H1 (cell line): Measurements from ENCODE around the gene NUDCD2. TPM values are rescaled to one million over a fixed set of nuclear protein-coding genes. Genes with fewer than 3 reads are reported as not detected.

Experiments used
- CTCF ChIA-PET: fragments of 300-600 bp; sonication (Branson Sonifier 250); formaldehyde crosslinking; loops from one replicate; lab custom pipeline; 2021; ENCODE audit not compliant: partially characterized antibody; lab: Charles Lee
- POLR2A ChIA-PET: fragments of 300-600 bp; sonication (Branson Sonifier 250); formaldehyde crosslinking; loops from one replicate; lab custom pipeline; 2021; ENCODE audit warnings: inconsistent platforms; ENCODE audit not compliant: partially characterized antibody; lab: Charles Lee
- DNase-seq, 2 experiments: peaks; one replicate each; pipeline versions ENCODE4 v3.0.0 to v3.0.0-alpha.2; 2010 to 2022; ENCODE audit warnings: low spot score in 2 of 2, low read depth in 1 of 2, mixed read lengths in 1 of 2
- FAIRE-seq: peaks from 2 replicates; lab custom pipeline; 2011; peaks lifted over from hg19 to GRCh38; lab: Jason Lieb, UNC
- H2AFZ ChIP-seq: 2 replicates; pipeline ENCODE4 v1.8.1; 2012; ENCODE audit warnings: low read length, inconsistent platforms
- H2AK5ac ChIP-seq: 2 replicates; pipeline ENCODE4 v1.6.1; 2013; ENCODE audit warnings: low read depth, low read length
- H2BK120ac ChIP-seq: replicated peaks from 2 replicates; pipeline ENCODE3; 2013; ENCODE audit warnings: low read depth, low read length, inconsistent platforms
- H2BK12ac ChIP-seq: 2 replicates; pipeline ENCODE4 v1.6.1; 2013; ENCODE audit warnings: low read depth, low read length
- H2BK15ac ChIP-seq: 2 replicates; pipeline ENCODE4 v1.6.1; 2013; ENCODE audit warnings: low read length
- H2BK20ac ChIP-seq: 2 replicates; pipeline ENCODE4 v1.6.1; 2013; ENCODE audit warnings: low read length
- H2BK5ac ChIP-seq: 2 replicates; pipeline ENCODE4 v1.6.1; 2013; ENCODE audit warnings: low read depth, low read length
- H3K14ac ChIP-seq: 2 replicates; pipeline ENCODE4 v1.6.1; 2013; ENCODE audit warnings: inconsistent platforms; ENCODE audit not compliant: insufficient read length
- H3K18ac ChIP-seq: 2 replicates; pipeline ENCODE4 v1.6.1; 2013; ENCODE audit warnings: low read length; ENCODE audit errors: extremely low read depth
- H3K23ac ChIP-seq: 2 replicates; pipeline ENCODE4 v1.6.1; 2013; ENCODE audit warnings: inconsistent platforms; ENCODE audit not compliant: insufficient read length
- H3K23me2 ChIP-seq: 2 replicates; pipeline ENCODE4 v1.6.1; 2013; ENCODE audit warnings: low read depth, low read length
- H3K27ac ChIP-seq: 2 replicates; pipeline ENCODE4 v1.6.1; 2011; ENCODE audit warnings: low read depth, low read length, inconsistent platforms
- H3K27me3 ChIP-seq, 4 experiments: replicated peaks in 1 of 4; 1 replicate in 1 of 4; 2 replicates in 3 of 4; pipeline versions ENCODE4 v1.6.1 to v1.8.1; 2011 to 2013; ENCODE audit warnings: low read length in 3 of 4, mild to moderate bottlenecking in 3 of 4, inconsistent platforms in 2 of 4, mixed read lengths in 2 of 4, moderate library complexity in 1 of 4; ENCODE audit not compliant: control insufficient read depth in 3 of 4, insufficient read depth in 3 of 4; ENCODE audit errors: extremely low read depth in 1 of 4
- H3K36me3 ChIP-seq, 4 experiments: 2 replicates each; pipeline versions ENCODE4 v1.6.1 to v1.8.1; 2011 to 2013; ENCODE audit warnings: mild to moderate bottlenecking in 4 of 4, low read length in 3 of 4, moderate library complexity in 2 of 4, control low read depth in 1 of 4, inconsistent platforms in 1 of 4; ENCODE audit not compliant: insufficient read depth in 4 of 4, control insufficient read depth in 2 of 4
- H3K4ac ChIP-seq: replicated peaks from 2 replicates; pipeline ENCODE3; 2013; ENCODE audit warnings: low read length, low read depth, mixed read lengths, inconsistent platforms; ENCODE audit not compliant: insufficient read length
- H3K4me1 ChIP-seq, 4 experiments: replicated peaks in 1 of 4; 1 replicate in 1 of 4; 2 replicates in 3 of 4; pipeline versions ENCODE4 v1.6.1 to v1.8.1; 2011 to 2013; ENCODE audit warnings: low read length in 3 of 4, inconsistent platforms in 2 of 4, mixed read lengths in 1 of 4; ENCODE audit not compliant: insufficient read depth in 4 of 4, control insufficient read depth in 3 of 4
- H3K4me2 ChIP-seq, 2 experiments: 2 replicates each; pipeline versions ENCODE4 v1.6.1 to v1.8.1; 2011 to 2013; ENCODE audit warnings: low read depth in 2 of 2, low read length in 2 of 2, control low read depth in 1 of 2, inconsistent platforms in 1 of 2, mild to moderate bottlenecking in 1 of 2; ENCODE audit not compliant: insufficient read depth in 1 of 2
- H3K4me3 ChIP-seq, 4 experiments: fragments of 200-600, 300-600 bp in 1 of 4; sonication (generic), shearing (Covaris generic), sonication (Bioruptor Twin) in 1 of 4; 2 replicates each; pipeline versions ENCODE4 v1.5.1 to v1.8.1; 2011 to 2016; ENCODE audit warnings: low read length in 4 of 4, low read depth in 3 of 4, control low read depth in 2 of 4, inconsistent platforms in 2 of 4, mild to moderate bottlenecking in 2 of 4, mixed read lengths in 1 of 4, moderate library complexity in 1 of 4; ENCODE audit not compliant: insufficient read depth in 2 of 4; ENCODE audit errors: extremely low read depth in 1 of 4
- H3K56ac ChIP-seq: replicated peaks from 2 replicates; pipeline ENCODE3; 2013; ENCODE audit warnings: low read depth, mild to moderate bottlenecking, mixed read lengths, low read length, inconsistent platforms; ENCODE audit not compliant: insufficient read length
- H3K79me1 ChIP-seq: 2 replicates; pipeline ENCODE4 v1.6.1; 2013; ENCODE audit warnings: low read depth, low read length, control low read depth
- H3K79me2 ChIP-seq, 2 experiments: 2 replicates each; pipeline versions ENCODE4 v1.6.1 to v1.8.1; 2012 to 2013; ENCODE audit warnings: low read length in 2 of 2, mild to moderate bottlenecking in 2 of 2, inconsistent platforms in 1 of 2; ENCODE audit not compliant: insufficient read depth in 2 of 2, control insufficient read depth in 1 of 2
- H3K9ac ChIP-seq, 4 experiments: replicated peaks in 1 of 4; 1 replicate in 1 of 4; 2 replicates in 3 of 4; pipeline versions ENCODE4 v1.6.1 to v1.8.1; 2011 to 2013; ENCODE audit warnings: low read depth in 3 of 4, low read length in 3 of 4, control low read depth in 2 of 4, mild to moderate bottlenecking in 2 of 4, moderate library complexity in 2 of 4, inconsistent platforms in 1 of 4; ENCODE audit errors: extremely low read depth in 1 of 4
- H3K9me3 ChIP-seq, 2 experiments: 2 replicates each; pipeline versions ENCODE4 v1.6.1 to v1.8.1; 2012 to 2013; ENCODE audit warnings: mild to moderate bottlenecking in 2 of 2, moderate library complexity in 2 of 2, control low read depth in 1 of 2, inconsistent platforms in 1 of 2, low read depth in 1 of 2, low read length in 1 of 2, mixed read lengths in 1 of 2; ENCODE audit not compliant: insufficient read depth in 2 of 2
- H4K20me1 ChIP-seq, 2 experiments: replicated peaks in 1 of 2; 2 replicates each; pipeline versions ENCODE3 to v1.8.1; 2011 to 2013; ENCODE audit warnings: inconsistent platforms in 2 of 2, low read length in 2 of 2, mild to moderate bottlenecking in 1 of 2; ENCODE audit not compliant: insufficient read depth in 2 of 2, control insufficient read depth in 1 of 2
- H4K5ac ChIP-seq: 2 replicates; pipeline ENCODE4 v1.6.1; 2013; ENCODE audit warnings: low read length, low read depth, mixed read lengths, inconsistent platforms; ENCODE audit not compliant: insufficient read length
- H4K8ac ChIP-seq: 2 replicates; pipeline ENCODE4 v1.8.0; 2013; ENCODE audit warnings: mild to moderate bottlenecking, moderate library complexity, low read length, inconsistent platforms; ENCODE audit not compliant: insufficient read depth; ENCODE audit errors: extremely low read depth
- H4K91ac ChIP-seq: replicated peaks from 2 replicates; pipeline ENCODE3; 2013; ENCODE audit warnings: low read length, mixed read lengths, inconsistent platforms; ENCODE audit not compliant: insufficient read length
- ASH2L ChIP-seq: fragments of 200-600, 300-600 bp; sonication (generic); IDR thresholded peaks from one replicate; pipeline ENCODE4 v1.7.1; 2017; ENCODE audit warnings: low read length
- BCL11A ChIP-seq, 2 experiments: IDR thresholded peaks; one replicate each; pipeline ENCODE4 v1.6.1; 2011; ENCODE audit warnings: low read depth in 2 of 2, low read length in 2 of 2, mild to moderate bottlenecking in 2 of 2
- BRCA1 ChIP-seq: IDR thresholded peaks from 2 replicates; pipeline ENCODE4 v1.6.1; 2012; ENCODE audit warnings: low read depth, low read length, improper control_type of control experiment
- CTBP2 ChIP-seq: IDR thresholded peaks from 2 replicates; pipeline ENCODE4 v1.7.0; 2011; ENCODE audit warnings: borderline replicate concordance, mild to moderate bottlenecking, moderate library complexity, mixed read lengths, low read length; ENCODE audit not compliant: insufficient read depth, insufficient read length
- EP300 ChIP-seq, 2 experiments: IDR thresholded peaks; 1 replicate in 1 of 2; 2 replicates in 1 of 2; pipeline ENCODE4 v1.6.1; 2011 to 2012; ENCODE audit warnings: low read depth in 2 of 2, low read length in 2 of 2, mild to moderate bottlenecking in 2 of 2, borderline replicate concordance in 1 of 2, inconsistent platforms in 1 of 2, moderate library complexity in 1 of 2
- EZH2 ChIP-seq: fragments of 200-600 bp; sonication (generic); IDR thresholded peaks from 2 replicates; pipeline ENCODE4 v1.7.1; 2012; ENCODE audit warnings: low read depth, mild to moderate bottlenecking, moderate library complexity, low read length, inconsistent platforms; ENCODE audit not compliant: severe bottlenecking
- HDAC6 ChIP-seq: IDR thresholded peaks from one replicate; pipeline ENCODE4 v1.7.1; 2012; ENCODE audit warnings: low read depth, mild to moderate bottlenecking, inconsistent platforms, low read length, moderate library complexity
- JUND ChIP-seq: IDR thresholded peaks from 2 replicates; pipeline ENCODE4 v1.6.1; 2011; ENCODE audit warnings: mild to moderate bottlenecking, improper control_type of control experiment, low read length
- POLR2AphosphoS5 ChIP-seq: IDR thresholded peaks from 2 replicates; pipeline ENCODE4 v1.6.1; 2011; ENCODE audit warnings: low read depth, low read length
- RFX5 ChIP-seq: IDR thresholded peaks from 2 replicates; pipeline ENCODE4 v1.6.1; 2011; ENCODE audit warnings: low read depth, low read length, improper control_type of control experiment, borderline replicate concordance
- RNF2 ChIP-seq: fragments of 200-900, 300-1000 bp; sonication (generic); IDR thresholded peaks from 2 replicates; pipeline ENCODE4 v1.7.1; 2016; ENCODE audit warnings: borderline replicate concordance, low read depth, mild to moderate bottlenecking, antibody characterized with exemption, low read length; ENCODE audit not compliant: poor library complexity, severe bottlenecking; ENCODE audit errors: missing control alignments
- SIX5 ChIP-seq: IDR thresholded peaks from 2 replicates; pipeline ENCODE4 v1.6.1; 2011; ENCODE audit warnings: mild to moderate bottlenecking, low read depth, low read length
- SP4 ChIP-seq: IDR thresholded peaks from 2 replicates; pipeline ENCODE4 v1.6.1; 2012; ENCODE audit warnings: low read length, inconsistent platforms
- TCF12 ChIP-seq: IDR thresholded peaks from 2 replicates; pipeline ENCODE4 v1.6.1; 2011; ENCODE audit warnings: low read depth, mild to moderate bottlenecking, low read length
- YY1 ChIP-seq: IDR thresholded peaks from 2 replicates; pipeline ENCODE4 v1.6.1; 2011; ENCODE audit warnings: low read depth, mild to moderate bottlenecking, low read length
- WGBS, 2 experiments: shearing (Covaris generic) in 1 of 2; methylation state at CpG; one replicate each; pipeline versions ENCODE4 v1.1.6 to v1.1.7; 2013 to 2015; ENCODE audit warnings: low lambda C conversion rate in 2 of 2, mixed read lengths in 2 of 2, inconsistent platforms in 1 of 2, low coverage in 1 of 2, missing lambda C conversion rate in 1 of 2; ENCODE audit not compliant: insufficient replicate concordance in 2 of 2, insufficient coverage in 1 of 2, insufficient read length in 1 of 2; ENCODE audit errors: extremely low coverage in 1 of 2, missing lambda C conversion rate in 1 of 2; 5-methylcytosine and 5-hydroxymethylcytosine counted together
- polyA plus RNA-seq, 7 experiments: library from polyadenylated mRNA; depleted of rRNA in 3 of 7; stranded (reverse) in 5 of 7; unstranded in 2 of 7; fragments of >200 nt in 5 of 7; fragments of 200-250 nt in 2 of 7; gene quantifications; 1 replicate in 5 of 7; 2 replicates in 1 of 7; 4 replicates in 1 of 7; pipeline versions ENCODE4 v1.2.1 to v1.2.3, GENCODE V29; 2011 to 2013; ENCODE audit warnings: missing spikeins in 2 of 7, mixed read lengths in 2 of 7
- total RNA-seq: library from RNA; stranded (reverse); fragmentation: NEBNext Ultra II Directional; extraction: Animal tissue kit (Norgen Biotek cat#: 25700); gene quantifications from 2 replicates; pipeline ENCODE4 v1.2.1, GENCODE V29; 2021

NUDCD2 gene
- total and polyA plus RNA-seq, 2 of the 8 experiments (the other 6 are each of a cell fraction or from before 2014, with no cell fraction given): 12.2 to 59.5 TPM

GRCh38 chr5:163432544-163432943 is 27.4 kb downstream of the NUDCD2 start:
- DNase-seq (no peak), FAIRE-seq (no peak)
- H3K14ac ChIP-seq: no peak overlapping the region
- no peak overlapping the region for H3K23ac ChIP-seq
- H2BK5ac ChIP-seq: no peak overlapping the region
- peaks cover 0 to 5% of the 10 kb centered on the region in 2 experiments; a peak in 2 of 4 replicates for H3K79me2 ChIP-seq
- H3K56ac ChIP-seq: no peak overlapping the region
- H4K5ac ChIP-seq: no peak overlapping the region
- H3K9ac ChIP-seq: no peak overlapping the region
- ChIA-PET CTCF (no interaction called here), POLR2A (no interaction called here)
- no peak overlapping the region for H3K27ac ChIP-seq
- no peak overlapping the region for H2AK5ac ChIP-seq
- H3K23me2 ChIP-seq: peaks cover 2% of the 10 kb centered on the region; the same call in 1 of the 2 replicates
- H3K4me2 ChIP-seq: no peak overlapping the region
- no peak overlapping the region for H2AFZ ChIP-seq
- H3K18ac ChIP-seq: no peak overlapping the region
- no peaks in the 10 kb centered on the region for H3K27me3 ChIP-seq
- no peaks in the 10 kb centered on the region for H3K36me3 ChIP-seq
- H3K4ac ChIP-seq: no peak overlapping the region
- no peak overlapping the region for H2BK120ac ChIP-seq
- WGBS, 2 experiments: 87% methylated on average over 1 of the region's 1 CpG; no CpG with 5 or more reads in 1 of the 2 experiments
- no peak overlapping the region for H4K91ac ChIP-seq
- H2BK15ac ChIP-seq: no peak overlapping the region
- H4K8ac ChIP-seq: no peak overlapping the region
- no peak overlapping the region for H2BK12ac ChIP-seq
- H2BK20ac ChIP-seq: no peak overlapping the region
- H3K4me1 ChIP-seq: no peaks in the 10 kb centered on the region; a peak in 1 of 7 replicates
- H3K4me3 ChIP-seq: no peak overlapping the region
- no peaks in the 10 kb centered on the region for H3K9me3 ChIP-seq
- no peaks in the 10 kb centered on the region for H4K20me1 ChIP-seq
- no peaks in the 10 kb centered on the region for H3K79me1 ChIP-seq
- TF ChIP-seq YY1 (no peak), EZH2 (no peak), SIX5 (no peak), ASH2L (no peak), HDAC6 (no peak), EP300 (IDR thresholded peaks at IDR 0.05; ENCODE audit: borderline replicate concordance in 1 of 2, low read depth in 2 of 2, low read length in 2 of 2) (no peak), JUND (no peak), RFX5 (no peak), TCF12 (no peak), BRCA1 (no peak), CTBP2 (no peak), RNF2 (no peak), BCL11A (IDR thresholded peaks at IDR 0.05; ENCODE audit: low read depth in 2 of 2, low read length in 2 of 2) (no peak), POLR2AphosphoS5 (no peak), SP4 (no peak)
